AG09319 (cell line): Measurements from ENCODE around the gene ARL4A.

ENCODE experiments used
- DNase-seq: peaks from one replicate; pipeline ENCODE4 v3.0.0-alpha.2; 2010; ENCODE audit warnings: low read depth; ENCODE audit errors: extremely low read depth
- CTCF ChIP-seq: IDR thresholded peaks from 2 replicates; pipeline ENCODE4 v1.5.1; 2011; ENCODE audit warnings: low read depth, mild to moderate bottlenecking, inconsistent platforms, low read length, moderate library complexity

The ARL4A gene

GRCh38 chr7:12722136-12722535 is 34.7 kb downstream of the ARL4A start:
- no peak for TF ChIP-seq CTCF
- DNase-seq = no peak

GRCh38 chr7:12722636-12723605 is 35.5 kb downstream of the ARL4A start:
- TF ChIP-seq CTCF = no peak
- no peak for DNase-seq

- no peak for DNase-seq
- TF ChIP-seq CTCF = no peak
Measured at GRCh38 chr7:12725575-12726316, 38.3 kb downstream of the ARL4A start.

- no peak for TF ChIP-seq CTCF
- DNase-seq = no peak
Measured at GRCh38 chr7:12726908-12727307, 39.5 kb downstream of the ARL4A start.

GRCh38 chr7:12727455-12728191 is 40.2 kb downstream of the ARL4A start:
- no peak for TF ChIP-seq CTCF
- DNase-seq = no peak

- no peak for TF ChIP-seq CTCF
Measured at GRCh38 chr7:12728192-12728538, 40.7 kb downstream of the ARL4A start.

More at GRCh38 chr7:12728192-12728538, 40.7 kb downstream of the ARL4A start:
- no peak for DNase-seq
